CD4-positive, alpha-beta T cell (primary cell): ENCODE results near the gene VPS45. TPM values are rescaled to one million over a fixed set of nuclear protein-coding genes. Genes with fewer than 3 reads are reported as not detected.

ENCODE experiments used
- ATAC-seq: fragments of 200-7000 bp; cut with Tn5 transposase; one replicate; pipeline ENCODE4 v1.10.0; 2022; ENCODE audit warnings: mild to moderate bottlenecking; ENCODE audit not compliant: poor library complexity
- CTCF ChIA-PET: fragments of 350-600 bp; sonication (Branson Sonifier 250); formaldehyde crosslinking; loops from one replicate; lab custom pipeline; 2021; ENCODE audit warnings: antibody characterized with exemption, inconsistent platforms; lab: Charles Lee
- POLR2A ChIA-PET: fragments of 350-600 bp; sonication (Branson Sonifier 250); formaldehyde crosslinking; loops from one replicate; lab custom pipeline; 2021; ENCODE audit warnings: antibody characterized with exemption, inconsistent platforms; lab: Charles Lee
- DNase-seq, 14 experiments: peaks; one replicate each; pipeline ENCODE4 v3.0.0-alpha.2; 2013 to 2020; ENCODE audit warnings: mixed read lengths in 2 of 14
- H3K27ac ChIP-seq, 2 donors: one replicate each; pipeline versions ENCODE4 v1.5.1 to v1.7.0; 2013; ENCODE audit warnings: low read length in 2 of 2, low read depth in 1 of 2, mild to moderate bottlenecking in 1 of 2
- H3K27me3 ChIP-seq, 2 experiments: 1 replicate in 1 of 2; 2 replicates in 1 of 2; pipeline versions ENCODE4 v1.6.1 to v1.7.0; 2013; ENCODE audit warnings: low read length in 2 of 2, control low read depth in 1 of 2, mild to moderate bottlenecking in 1 of 2, moderate library complexity in 1 of 2; ENCODE audit not compliant: insufficient read depth in 2 of 2, control insufficient read depth in 1 of 2
- H3K36me3 ChIP-seq: one replicate; pipeline ENCODE4 v1.6.1; 2013; ENCODE audit warnings: low read length, control low read depth; ENCODE audit not compliant: insufficient read depth
- H3K4me1 ChIP-seq: one replicate; pipeline ENCODE4 v1.6.1; 2013; ENCODE audit warnings: low read length, control low read depth; ENCODE audit not compliant: insufficient read depth
- H3K4me3 ChIP-seq: one replicate; pipeline ENCODE4 v1.5.1; 2013; ENCODE audit warnings: mild to moderate bottlenecking, low read length, moderate library complexity
- H3K9me3 ChIP-seq, 2 experiments: 1 replicate in 1 of 2; 2 replicates in 1 of 2; pipeline versions ENCODE4 v1.6.1 to v1.7.0; 2013; ENCODE audit warnings: low read length in 2 of 2, mild to moderate bottlenecking in 2 of 2, control low read depth in 1 of 2, moderate library complexity in 1 of 2; ENCODE audit not compliant: control insufficient read depth in 1 of 2, insufficient read depth in 1 of 2
- H3K27ac Mint-ChIP-seq: one replicate; pipeline ENCODE4 v1.8.0; 2020; ENCODE audit warnings: mixed read lengths
- H3K27me3 Mint-ChIP-seq: one replicate; pipeline ENCODE4 v1.8.0; 2021; ENCODE audit warnings: mixed read lengths
- H3K36me3 Mint-ChIP-seq: one replicate; pipeline ENCODE4 v1.8.0; 2021; ENCODE audit warnings: low read depth, mixed read lengths
- H3K4me1 Mint-ChIP-seq: one replicate; pipeline ENCODE4 v1.8.0; 2021; ENCODE audit warnings: low read depth, mixed read lengths
- H3K4me3 Mint-ChIP-seq: one replicate; pipeline ENCODE4 v1.8.0; 2020; ENCODE audit warnings: mild to moderate bottlenecking, mixed read lengths
- H3K9me3 Mint-ChIP-seq: one replicate; pipeline ENCODE4 v1.8.0; 2020; ENCODE audit warnings: mixed read lengths
- intact Hi-C, 2 experiments: fragments of 100-400 bp; cut with DNase I in 1 of 2; cut with micrococcal nuclease in 1 of 2; formaldehyde crosslinking; loops; one replicate each; pipeline versions ENCODE4 v1.15.1 to v1.9.0; 2023 to 2025; cut with DNase I, micrococcal nuclease
- total RNA-seq, 174 experiments: library from RNA in 2 of 174; stranded (reverse) in 2 of 174; gene quantifications; one replicate each; pipeline ENCODE4 v1.2.3 and lab custom pipeline; 2021 to 2026
- TF ChIP-seq, protein P1 (sequence below): fragments of 200-600 bp; IDR thresholded peaks from one replicate; pipeline ENCODE4 v1.8.0; 2022; ENCODE audit warnings: antibody characterized with exemption, mild to moderate bottlenecking

Gene VPS45
- total RNA-seq, 2 experiments from 2014 or later, result 9.6 to 10.7 TPM

DNA sequence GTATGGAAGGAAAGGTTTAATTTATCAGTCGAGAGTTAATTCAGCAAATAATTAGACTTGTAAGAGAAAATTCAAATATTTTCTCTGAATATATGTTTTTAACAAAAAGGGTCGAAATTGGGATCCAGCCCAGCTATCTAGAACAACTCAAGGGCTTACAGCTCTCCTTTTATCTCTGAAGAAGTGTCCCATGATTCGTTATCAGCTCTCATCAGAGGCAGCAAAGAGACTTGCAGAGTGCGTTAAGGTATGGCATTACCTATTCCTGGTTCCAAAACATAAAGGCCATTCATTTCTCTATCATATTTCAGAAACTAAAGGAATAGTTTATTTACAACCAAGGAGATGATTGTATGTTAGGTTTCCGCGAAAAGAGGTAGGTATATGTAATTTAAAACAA, 9.4 kb downstream of the VPS45 start:
- Mint-ChIP-seq H3K36me3 (peaks cover 67% of the 10 kb centered on the region), H3K4me3 (no peak overlapping the region), H3K4me1 (peaks cover 16% of the 10 kb centered on the region), H3K9me3 (no peaks in the 10 kb centered on the region), H3K27me3 (no peaks in the 10 kb centered on the region), H3K27ac (no peak overlapping the region)
- ATAC-seq, result no peak
- CTCF ChIA-PET, result interaction anchor here (1.0 to 1.4 kb wide), 3 partner anchors 10 to 85 kb away, joined by 3 read pairs; no protein-coding TSS in a partner anchor
- no peaks in the 10 kb centered on the region for H3K9me3 ChIP-seq
- no peaks in the 10 kb centered on the region for H3K27me3 ChIP-seq
- no peaks in the 10 kb centered on the region for H3K4me1 ChIP-seq
- H3K36me3 ChIP-seq, result peaks cover 39% of the 10 kb centered on the region
- DNase-seq, result no peak
- H3K27ac ChIP-seq, result no peak overlapping the region
- TF ChIP-seq, protein P1, sequence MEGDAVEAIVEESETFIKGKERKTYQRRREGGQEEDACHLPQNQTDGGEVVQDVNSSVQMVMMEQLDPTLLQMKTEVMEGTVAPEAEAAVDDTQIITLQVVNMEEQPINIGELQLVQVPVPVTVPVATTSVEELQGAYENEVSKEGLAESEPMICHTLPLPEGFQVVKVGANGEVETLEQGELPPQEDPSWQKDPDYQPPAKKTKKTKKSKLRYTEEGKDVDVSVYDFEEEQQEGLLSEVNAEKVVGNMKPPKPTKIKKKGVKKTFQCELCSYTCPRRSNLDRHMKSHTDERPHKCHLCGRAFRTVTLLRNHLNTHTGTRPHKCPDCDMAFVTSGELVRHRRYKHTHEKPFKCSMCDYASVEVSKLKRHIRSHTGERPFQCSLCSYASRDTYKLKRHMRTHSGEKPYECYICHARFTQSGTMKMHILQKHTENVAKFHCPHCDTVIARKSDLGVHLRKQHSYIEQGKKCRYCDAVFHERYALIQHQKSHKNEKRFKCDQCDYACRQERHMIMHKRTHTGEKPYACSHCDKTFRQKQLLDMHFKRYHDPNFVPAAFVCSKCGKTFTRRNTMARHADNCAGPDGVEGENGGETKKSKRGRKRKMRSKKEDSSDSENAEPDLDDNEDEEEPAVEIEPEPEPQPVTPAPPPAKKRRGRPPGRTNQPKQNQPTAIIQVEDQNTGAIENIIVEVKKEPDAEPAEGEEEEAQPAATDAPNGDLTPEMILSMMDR, result no peak
- H3K4me3 ChIP-seq, result no peak overlapping the region
- POLR2A ChIA-PET, result interaction anchor here (0.8 to 2.0 kb wide), 3 partner anchors 32 to 75 kb away, joined by 3 to 7 read pairs (median 3); partner anchors contain the start of gene PLEKHO1
- intact Hi-C loops, result no loop called here

DNA sequence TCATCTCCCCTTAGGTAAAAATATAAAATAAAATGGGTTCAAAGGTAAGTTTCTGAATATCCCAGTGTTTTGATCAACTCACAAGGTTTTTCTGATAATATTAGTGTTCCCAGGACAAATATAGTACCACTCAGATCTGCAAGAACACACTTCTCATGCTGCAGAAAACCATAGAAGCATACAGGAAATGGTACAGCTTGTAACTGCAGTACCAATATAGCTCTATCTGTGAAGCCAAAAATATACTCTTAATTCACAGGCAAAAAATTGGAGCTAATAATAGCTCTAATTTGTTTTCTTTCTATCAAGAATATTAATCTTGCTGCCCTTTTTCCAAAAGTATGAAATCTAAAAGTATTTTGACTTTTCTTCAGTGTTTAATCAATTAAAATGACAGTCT, 13.2 kb downstream of the VPS45 start:
- no peak for ATAC-seq
- Histone ChIP-seq H3K27me3 (no peaks in the 10 kb centered on the region), H3K36me3 (peaks cover 62% of the 10 kb centered on the region), H3K4me1 (no peaks in the 10 kb centered on the region), H3K9me3 (no peaks in the 10 kb centered on the region), H3K4me3 (no peak overlapping the region), H3K27ac (no peak overlapping the region)
- H3K27me3 Mint-ChIP-seq, result no peaks in the 10 kb centered on the region
- H3K9me3 Mint-ChIP-seq, result no peaks in the 10 kb centered on the region
- TF ChIP-seq, protein P1, result no peak
- H3K4me1 Mint-ChIP-seq, result peaks cover 10% of the 10 kb centered on the region
- H3K4me3 Mint-ChIP-seq, result no peak overlapping the region
- H3K36me3 Mint-ChIP-seq, result peaks cover 78% of the 10 kb centered on the region
- DNase-seq, result no peak
- intact Hi-C loops, result no loop called here
- no peak overlapping the region for H3K27ac Mint-ChIP-seq
- ChIA-PET POLR2A (interaction anchor here (0.9 to 1.0 kb wide), 3 partner anchors 29 to 72 kb away, joined by 3 read pairs; partner anchors contain the start of gene PLEKHO1), CTCF (no interaction called here)

DNA sequence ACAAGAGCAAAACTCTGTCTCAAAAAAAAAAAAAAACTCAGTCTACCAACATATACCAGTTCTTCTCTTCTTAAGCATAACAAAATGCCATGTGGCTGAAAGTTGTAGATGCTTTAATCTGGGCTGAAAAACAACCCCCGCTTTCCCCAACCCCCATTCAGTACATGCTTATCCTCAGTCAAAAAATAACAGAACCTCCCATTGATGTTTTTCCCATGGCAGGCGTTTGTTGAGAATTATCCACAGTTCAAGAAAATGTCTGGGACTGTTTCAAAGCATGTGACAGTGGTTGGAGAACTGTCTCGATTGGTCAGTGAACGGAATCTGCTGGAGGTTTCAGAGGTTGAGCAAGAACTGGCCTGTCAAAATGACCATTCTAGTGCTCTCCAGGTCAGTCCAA, 14.9 kb downstream of the VPS45 start:
- Mint-ChIP-seq H3K27me3 (no peaks in the 10 kb centered on the region), H3K4me1 (no peaks in the 10 kb centered on the region), H3K27ac (no peak overlapping the region), H3K36me3 (peaks cover 85% of the 10 kb centered on the region), H3K9me3 (no peaks in the 10 kb centered on the region), H3K4me3 (no peak overlapping the region)
- Histone ChIP-seq H3K9me3 (no peaks in the 10 kb centered on the region), H3K4me1 (no peaks in the 10 kb centered on the region), H3K36me3 (peaks cover 55% of the 10 kb centered on the region), H3K4me3 (no peak overlapping the region), H3K27me3 (no peaks in the 10 kb centered on the region), H3K27ac (no peak overlapping the region)
- ATAC-seq, result no peak
- no peak for DNase-seq
- POLR2A ChIA-PET, result no interaction called here
- intact Hi-C loops, result no loop called here
- CTCF ChIA-PET, result no interaction called here
- TF ChIP-seq, protein P1, result no peak
